GM19397 (cell line): ENCODE measurements around the gene FAM9C.

ENCODE experiments used
- ATAC-seq: cut with Tn5 transposase; IDR thresholded peaks from one replicate; pipeline ENCODE4 v1.9.1; 2021; ENCODE audit warnings: mild to moderate bottlenecking, moderate library complexity; ENCODE audit not compliant: unreplicated experiment

The FAM9C gene

DNA sequence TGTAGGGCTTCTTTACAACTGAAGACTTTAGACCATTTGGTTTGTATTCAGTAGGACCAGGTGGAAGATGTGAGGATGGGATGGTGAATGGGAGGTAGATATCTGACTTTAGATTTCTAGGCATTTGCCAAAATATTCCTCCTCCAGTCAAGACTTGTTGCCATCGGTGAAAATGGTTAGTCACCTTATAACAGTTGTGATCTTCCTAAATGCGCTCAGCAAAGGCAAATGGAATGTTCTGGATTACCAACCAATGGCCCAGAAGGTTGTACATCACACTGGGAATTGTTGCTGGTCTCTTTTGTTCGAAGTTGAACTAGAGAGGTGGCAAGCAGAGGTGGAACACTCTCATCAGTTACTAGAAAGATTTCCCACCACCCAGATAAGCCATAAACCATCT is 35.6 kb downstream of the FAM9C start:
- no peak for ATAC-seq

DNA sequence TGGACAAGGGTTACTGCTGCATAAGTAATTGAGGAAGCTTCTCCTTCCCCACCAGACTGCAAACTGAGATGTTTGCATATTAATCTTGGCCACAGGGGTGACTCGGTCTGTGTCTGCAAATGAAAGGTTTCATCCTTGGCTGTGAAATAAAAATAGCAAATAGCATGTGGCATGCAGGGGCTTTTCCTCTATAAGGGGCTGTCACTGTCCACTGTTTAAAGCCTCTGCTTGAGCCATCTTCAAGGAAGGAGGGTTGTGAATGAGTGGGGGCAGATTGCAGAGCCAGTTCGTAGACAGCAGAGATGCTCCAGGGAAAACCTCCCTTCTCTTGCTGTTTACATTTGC is 36.3 kb downstream of the FAM9C start:
- ATAC-seq = no peak

- no peak for ATAC-seq
Measured at GRCh38 chrX:13007519-13008188, 36.8 kb downstream of the FAM9C start.

- peak; percentile 44 for ATAC-seq
Measured at GRCh38 chrX:13005661-13006473, 38.6 kb downstream of the FAM9C start.

GRCh38 chrX:13001961-13002671 is 42.3 kb downstream of the FAM9C start:
- no peak for ATAC-seq

GRCh38 chrX:13001097-13001496 is 43.3 kb downstream of the FAM9C start:
- ATAC-seq = no peak

DNA sequence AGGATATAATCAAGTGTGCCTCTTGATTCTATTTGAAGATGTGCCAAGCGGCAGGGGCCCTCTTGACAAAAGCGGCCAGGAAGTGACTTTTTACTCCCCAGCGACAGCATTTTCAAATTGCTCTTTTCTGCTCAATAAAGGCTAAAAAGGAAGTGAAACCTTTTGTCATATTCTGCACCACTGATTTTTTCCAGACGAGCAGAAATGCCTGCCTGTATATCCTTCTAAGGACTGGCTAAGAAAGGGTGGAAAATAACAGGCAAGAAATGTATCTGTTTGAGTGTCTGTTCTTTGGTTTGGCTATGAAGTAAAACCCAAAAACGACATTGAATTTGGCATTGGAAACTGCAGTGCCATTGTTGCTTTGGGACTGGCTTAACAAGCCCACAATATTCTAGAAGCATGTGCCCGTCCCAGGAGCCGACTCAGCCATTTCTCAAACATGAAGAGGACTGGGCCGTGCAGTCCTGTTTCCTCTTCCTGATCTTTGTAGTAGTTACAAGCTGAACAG is 44.1 kb downstream of the FAM9C start:
- ATAC-seq = no peak

DNA sequence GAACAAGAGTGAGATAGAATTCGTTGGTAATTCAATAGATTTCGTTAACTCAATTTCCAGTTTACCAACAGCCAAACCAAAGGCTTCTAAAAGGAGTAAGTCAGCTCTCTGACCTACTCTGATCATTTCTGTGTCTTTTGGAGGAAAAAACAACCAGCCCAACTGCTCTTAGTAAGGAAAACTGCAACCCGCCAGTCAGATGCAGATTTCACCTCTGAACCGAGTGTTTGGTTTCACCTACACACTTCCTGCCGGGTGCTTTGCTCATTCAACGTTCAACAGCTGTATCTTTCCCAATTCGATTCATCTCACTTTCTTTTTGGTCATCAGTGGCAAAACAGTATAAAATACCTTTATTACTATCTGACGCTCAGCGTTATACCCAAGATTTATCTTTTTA is 45.0 kb downstream of the FAM9C start:
- ATAC-seq = no peak

DNA sequence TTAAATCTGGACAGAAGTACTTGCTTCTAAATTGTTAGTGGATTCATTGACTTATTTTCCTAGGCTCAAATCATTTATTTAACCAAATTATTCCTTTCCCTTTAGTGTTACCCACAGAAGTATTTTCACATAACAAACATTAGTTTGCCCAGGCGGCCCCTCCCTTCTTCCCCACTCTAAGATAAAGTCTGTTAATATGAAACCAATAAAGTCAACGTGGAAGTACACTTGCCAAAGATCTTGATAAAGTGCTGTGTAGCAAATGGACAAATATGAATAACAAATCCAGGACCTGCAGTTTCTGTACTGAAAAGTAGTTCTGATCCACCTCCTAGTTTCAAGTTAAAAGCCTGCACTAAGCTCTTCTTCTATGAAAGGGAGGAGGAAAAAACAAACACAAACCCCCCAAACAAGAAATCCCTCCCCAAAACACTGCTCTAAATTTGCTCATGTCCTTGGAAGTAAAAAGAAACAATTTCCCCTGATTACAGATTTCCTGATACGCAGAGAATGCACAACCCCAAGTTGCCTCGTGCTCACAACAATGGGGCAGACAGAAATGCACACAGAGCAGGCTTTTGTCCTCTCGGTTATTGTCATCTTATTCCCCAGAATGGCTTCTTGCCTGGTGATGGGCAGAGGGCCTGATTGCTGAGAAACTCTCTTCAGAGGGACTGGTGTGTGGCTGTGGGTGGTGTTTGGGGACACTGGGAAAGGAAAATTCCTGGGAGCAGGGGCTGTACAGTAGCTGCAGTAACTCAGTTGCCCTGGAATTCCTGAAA is 46.3 kb downstream of the FAM9C start:
- ATAC-seq = no peak

- no peak for ATAC-seq
Measured at GRCh38 chrX:12996934-12997435, 47.4 kb downstream of the FAM9C start.

DNA sequence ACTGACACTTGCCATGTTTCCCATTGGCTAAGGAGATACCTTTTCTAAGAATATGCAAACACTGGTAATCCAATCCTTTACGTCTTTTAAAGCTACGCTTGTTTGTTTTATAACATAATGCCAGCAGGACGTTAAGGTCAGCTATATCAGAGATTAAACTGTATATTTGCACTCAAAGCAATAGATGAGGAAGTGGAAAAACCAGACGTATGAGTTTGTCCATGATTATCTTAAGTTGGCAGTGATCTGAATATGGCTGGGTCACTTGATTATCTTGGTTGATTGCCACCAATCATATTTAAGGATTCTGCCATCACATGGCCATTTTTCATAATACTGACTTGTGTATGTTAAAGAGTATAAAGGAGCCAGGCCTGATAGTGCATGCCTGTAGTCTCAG is 50.1 kb downstream of the FAM9C start:
- no peak for ATAC-seq

DNA sequence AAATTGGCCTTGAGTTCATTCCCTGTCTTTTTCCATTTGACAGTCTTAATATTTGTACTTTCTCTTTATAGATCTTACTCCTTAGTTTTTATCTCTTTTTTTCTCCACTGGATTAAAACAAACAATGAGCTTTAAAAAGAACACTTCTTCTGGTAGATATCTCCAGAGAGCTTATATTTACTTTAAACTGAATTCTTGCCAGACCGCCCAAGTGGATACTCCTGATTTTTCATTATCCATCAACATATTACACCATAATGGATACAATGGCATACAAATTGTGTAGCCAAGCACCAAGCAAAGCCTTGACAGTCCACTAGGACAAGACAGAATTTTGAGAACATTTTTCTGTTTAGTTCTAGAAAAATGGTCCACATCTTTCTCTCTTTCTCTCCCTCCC is 50.6 kb downstream of the FAM9C start:
- ATAC-seq = no peak

- ATAC-seq = no peak
Measured at GRCh38 chrX:12992544-12993118, 51.8 kb downstream of the FAM9C start.

GRCh38 chrX:12991575-12991974 is 52.8 kb downstream of the FAM9C start:
- ATAC-seq = no peak

DNA sequence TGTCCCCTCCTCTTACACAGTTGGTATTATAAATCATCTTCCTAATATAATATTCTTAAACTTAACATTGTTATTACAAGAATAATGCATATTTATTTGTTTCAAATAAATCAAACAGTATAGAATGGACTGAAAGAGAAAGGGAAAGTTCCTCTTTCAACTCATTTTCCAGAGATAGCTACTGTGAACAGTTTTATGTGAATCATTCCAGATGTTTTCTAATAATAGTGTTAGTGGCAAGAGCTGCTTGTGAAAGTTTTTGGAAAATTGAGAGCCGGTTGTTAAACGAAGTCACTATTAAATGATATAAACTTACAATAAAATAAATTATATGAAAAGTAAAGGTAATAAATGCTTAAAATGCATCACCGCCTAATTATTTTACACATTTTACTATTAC is 55.0 kb downstream of the FAM9C start:
- ATAC-seq = no peak

- ATAC-seq = no peak
Measured at GRCh38 chrX:12988797-12989196, 55.6 kb downstream of the FAM9C start.

DNA sequence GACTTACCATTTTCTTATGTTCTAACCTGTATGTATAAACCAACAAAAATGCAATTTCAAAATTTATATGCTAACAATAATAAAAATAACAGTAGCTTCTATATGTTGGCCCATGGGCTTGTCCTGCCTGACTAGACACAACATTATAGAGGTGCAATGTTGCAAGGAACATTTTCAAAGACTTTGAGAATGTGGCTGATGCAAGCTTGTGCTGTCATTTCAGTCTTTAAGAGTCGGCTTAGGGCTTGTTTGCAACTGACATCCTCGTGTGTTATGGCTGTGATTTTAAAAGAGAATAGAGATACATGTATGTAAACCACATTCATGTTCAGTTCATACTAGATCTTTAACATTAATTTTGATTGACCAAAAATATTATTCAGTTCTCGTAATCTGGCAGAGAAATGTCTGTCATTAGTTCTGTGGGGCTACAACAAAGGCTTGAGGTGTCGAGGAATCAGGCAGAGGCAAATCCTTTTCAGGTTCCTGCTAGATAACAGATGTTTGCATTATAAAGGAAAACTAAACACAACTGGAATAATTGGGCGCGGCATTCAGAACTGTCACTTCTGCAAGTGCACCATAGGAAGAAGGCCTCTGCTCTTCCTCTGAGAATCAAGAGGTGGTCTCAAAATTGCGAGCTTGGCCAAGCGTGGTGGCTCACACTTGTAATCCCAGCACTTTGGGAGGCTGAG is 56.4 kb downstream of the FAM9C start:
- no peak for ATAC-seq

GRCh38 chrX:12987340-12987739 is 57.1 kb downstream of the FAM9C start:
- ATAC-seq = no peak

GRCh38 chrX:12986886-12987285 is 57.5 kb downstream of the FAM9C start:
- no peak for ATAC-seq
